Keratinocyte (primary cell): ENCODE measurements around the gene ACAA1. TPM values are rescaled to one million over a fixed set of nuclear protein-coding genes. Genes with fewer than 3 reads are reported as not detected.

Experiments used
- DNase-seq: peaks from one replicate; pipeline ENCODE4 v3.0.0-alpha.2; 2011; ENCODE audit warnings: low read depth, missing footprints, low spot score
- FAIRE-seq: peaks from 2 replicates; lab custom pipeline; 2011; peaks lifted over from hg19 to GRCh38; lab: Jason Lieb, UNC
- H2AFZ ChIP-seq: 2 replicates; pipeline ENCODE4 v1.6.0; 2012; ENCODE audit warnings: low read length, control low read depth, inconsistent platforms; ENCODE audit not compliant: control insufficient read depth
- H3K27ac ChIP-seq: 2 replicates; pipeline ENCODE4 v1.5.1; 2011; ENCODE audit warnings: low read length; ENCODE audit not compliant: control insufficient read depth, insufficient read depth
- H3K27me3 ChIP-seq: 3 replicates; pipeline ENCODE4 v1.6.0; 2011; ENCODE audit warnings: low read length; ENCODE audit not compliant: control insufficient read depth, insufficient read depth; ENCODE audit errors: extremely low read depth
- H3K36me3 ChIP-seq, 2 experiments: 2 replicates in 1 of 2; 3 replicates in 1 of 2; pipeline ENCODE4 v1.5.1; 2011; ENCODE audit warnings: low read length in 2 of 2, mild to moderate bottlenecking in 1 of 2; ENCODE audit not compliant: control insufficient read depth in 2 of 2, insufficient read depth in 2 of 2; ENCODE audit errors: extremely low read depth in 1 of 2
- H3K4me1 ChIP-seq: 3 replicates; pipeline ENCODE4 v1.5.1; 2011; ENCODE audit warnings: low read length; ENCODE audit not compliant: control insufficient read depth, insufficient read depth; ENCODE audit errors: extremely low read depth
- H3K4me2 ChIP-seq: 3 replicates; pipeline ENCODE4 v1.6.0; 2011; ENCODE audit warnings: low read depth, low read length; ENCODE audit not compliant: control insufficient read depth, insufficient read depth; ENCODE audit errors: extremely low read depth
- H3K4me3 ChIP-seq, 3 experiments: fragments of 200-600 bp in 1 of 3; sonication (generic) in 1 of 3; 2 replicates in 2 of 3; 3 replicates in 1 of 3; pipeline ENCODE4 v1.5.1; 2011 to 2016; ENCODE audit warnings: low read length in 3 of 3, mild to moderate bottlenecking in 3 of 3, control low read depth in 2 of 3, inconsistent platforms in 1 of 3, low read depth in 1 of 3, mixed read lengths in 1 of 3, mixed run types in 1 of 3, moderate library complexity in 1 of 3; ENCODE audit not compliant: control insufficient read depth in 2 of 3, insufficient read depth in 2 of 3; ENCODE audit errors: extremely low read depth in 1 of 3
- H3K79me2 ChIP-seq: 2 replicates; pipeline ENCODE4 v1.6.0; 2012; ENCODE audit warnings: low read length; ENCODE audit not compliant: control insufficient read depth, insufficient read depth
- H3K9ac ChIP-seq: 3 replicates; pipeline ENCODE4 v1.6.0; 2011; ENCODE audit warnings: low read length; ENCODE audit not compliant: control insufficient read depth, insufficient read depth; ENCODE audit errors: extremely low read depth
- H3K9me1 ChIP-seq: 3 replicates; pipeline ENCODE4 v1.6.0; 2011; ENCODE audit warnings: low read length; ENCODE audit not compliant: control insufficient read depth, insufficient read depth; ENCODE audit errors: extremely low read depth
- H3K9me3 ChIP-seq: 2 replicates; pipeline ENCODE4 v1.5.1; 2012; ENCODE audit warnings: low read depth, low read length; ENCODE audit not compliant: control insufficient read depth
- H4K20me1 ChIP-seq: 3 replicates; pipeline ENCODE4 v1.6.0; 2011; ENCODE audit warnings: low read length; ENCODE audit not compliant: control insufficient read depth, insufficient read depth; ENCODE audit errors: extremely low read depth
- CTCF ChIP-seq, 3 experiments: IDR thresholded peaks in 1 of 3; conservative IDR thresholded peaks in 1 of 3; optimal IDR thresholded peaks in 1 of 3; 2 replicates in 2 of 3; 3 replicates in 1 of 3; pipeline versions ENCODE3 to v1.5.1; 2011; ENCODE audit warnings: low read length in 3 of 3, mild to moderate bottlenecking in 3 of 3, moderate library complexity in 2 of 3, control low read depth in 1 of 3, inconsistent platforms in 1 of 3; ENCODE audit not compliant: insufficient read depth in 2 of 3; ENCODE audit errors: extremely low read depth in 1 of 3
- EZH2 ChIP-seq: IDR thresholded peaks from one replicate; pipeline ENCODE4 v1.6.1; 2012; ENCODE audit warnings: inconsistent platforms, mild to moderate bottlenecking, low read length, moderate library complexity
- dilution Hi-C: fragments of 300-500 bp; cut with MboI; formaldehyde crosslinking; loops from one replicate; pipeline ENCODE4 v1.7.0; 2020; ENCODE audit warnings: low sequenced_read_pairs; ENCODE audit not compliant: extremely low pct_ligation_motif_present
- polyA plus RNA-seq, 5 experiments: library from polyadenylated mRNA; depleted of rRNA in 3 of 5; stranded (reverse) in 3 of 5; stranded (forward) in 1 of 5; unstranded in 1 of 5; fragments of >200 nt; gene quantifications; 1 replicate in 1 of 5; 2 replicates in 3 of 5; 3 replicates in 1 of 5; pipeline versions ENCODE4 v1.2.1 to v1.2.3, GENCODE V29; 2011 to 2012; ENCODE audit warnings: missing spikeins in 2 of 5, low read depth in 1 of 5, low replicate concordance in 1 of 5

ACAA1 gene
- polyA plus RNA-seq, 1 donor (not counting 4 experiments of a cell fraction or from before 2014, with no cell fraction given): 85.3 TPM

DNA sequence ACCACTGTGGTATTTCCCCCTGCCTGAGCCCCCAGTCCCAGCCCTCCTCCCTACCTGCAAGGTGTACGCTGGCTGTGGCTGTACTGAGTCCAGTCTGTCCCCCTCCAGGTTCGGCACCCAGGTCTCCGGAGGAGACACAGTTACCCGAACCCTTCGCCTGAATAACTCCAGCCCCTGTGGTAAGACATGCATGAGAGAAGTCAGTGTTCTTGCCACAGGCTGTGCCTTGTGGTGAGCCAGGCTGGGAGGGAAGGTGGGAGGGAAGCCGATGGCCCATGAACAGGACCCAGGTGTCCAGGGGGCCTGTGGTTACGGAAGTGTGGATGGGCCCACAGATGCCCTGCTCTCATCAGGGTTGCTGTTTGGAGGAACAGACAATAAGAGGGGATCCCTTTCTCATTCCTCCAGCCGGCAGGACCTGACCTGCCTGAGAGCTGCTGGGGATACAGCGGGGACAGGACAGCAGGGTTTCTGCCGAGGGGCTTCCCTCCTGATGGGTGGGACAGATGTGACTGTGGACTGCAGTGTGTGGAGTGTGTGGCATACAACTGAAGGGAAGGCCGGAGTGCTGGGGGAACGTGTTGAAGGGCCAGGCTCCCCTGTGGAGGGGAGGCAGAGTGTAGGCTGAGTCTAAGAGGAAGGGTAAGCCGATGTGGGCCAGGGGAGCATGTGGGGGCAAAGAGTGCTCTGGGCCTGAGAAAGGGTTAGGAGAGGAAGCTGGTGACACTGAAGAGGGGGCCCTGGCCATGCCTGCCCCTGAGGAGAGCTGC lies 21.9 kb downstream of the ACAA1 start:
- dilution Hi-C loops: no loop called here
- no peaks in the 10 kb centered on the region for H3K4me1 ChIP-seq
- no peak overlapping the region for H3K9ac ChIP-seq
- TF ChIP-seq EZH2 (no peak), CTCF (optimal IDR thresholded peaks at IDR 0.05 in 1 of 3, IDR thresholded peaks at IDR 0.05 in 1 of 3, conservative IDR thresholded peaks at IDR 0.05 in 1 of 3; ENCODE audit: extremely low read depth in 1 of 3, insufficient read depth in 2 of 3, low read length in 3 of 3) (no peak)
- H3K27me3 ChIP-seq: no peaks in the 10 kb centered on the region
- H3K9me1 ChIP-seq: no peaks in the 10 kb centered on the region
- H3K79me2 ChIP-seq: no peaks in the 10 kb centered on the region
- FAIRE-seq: no peak
- H3K36me3 ChIP-seq: no peaks in the 10 kb centered on the region
- H4K20me1 ChIP-seq: no peaks in the 10 kb centered on the region
- no peak overlapping the region for H3K4me3 ChIP-seq
- H3K9me3 ChIP-seq: no peaks in the 10 kb centered on the region
- no peak overlapping the region for H2AFZ ChIP-seq
- H3K4me2 ChIP-seq: no peak overlapping the region
- H3K27ac ChIP-seq: no peak overlapping the region
- no peak for DNase-seq

DNA sequence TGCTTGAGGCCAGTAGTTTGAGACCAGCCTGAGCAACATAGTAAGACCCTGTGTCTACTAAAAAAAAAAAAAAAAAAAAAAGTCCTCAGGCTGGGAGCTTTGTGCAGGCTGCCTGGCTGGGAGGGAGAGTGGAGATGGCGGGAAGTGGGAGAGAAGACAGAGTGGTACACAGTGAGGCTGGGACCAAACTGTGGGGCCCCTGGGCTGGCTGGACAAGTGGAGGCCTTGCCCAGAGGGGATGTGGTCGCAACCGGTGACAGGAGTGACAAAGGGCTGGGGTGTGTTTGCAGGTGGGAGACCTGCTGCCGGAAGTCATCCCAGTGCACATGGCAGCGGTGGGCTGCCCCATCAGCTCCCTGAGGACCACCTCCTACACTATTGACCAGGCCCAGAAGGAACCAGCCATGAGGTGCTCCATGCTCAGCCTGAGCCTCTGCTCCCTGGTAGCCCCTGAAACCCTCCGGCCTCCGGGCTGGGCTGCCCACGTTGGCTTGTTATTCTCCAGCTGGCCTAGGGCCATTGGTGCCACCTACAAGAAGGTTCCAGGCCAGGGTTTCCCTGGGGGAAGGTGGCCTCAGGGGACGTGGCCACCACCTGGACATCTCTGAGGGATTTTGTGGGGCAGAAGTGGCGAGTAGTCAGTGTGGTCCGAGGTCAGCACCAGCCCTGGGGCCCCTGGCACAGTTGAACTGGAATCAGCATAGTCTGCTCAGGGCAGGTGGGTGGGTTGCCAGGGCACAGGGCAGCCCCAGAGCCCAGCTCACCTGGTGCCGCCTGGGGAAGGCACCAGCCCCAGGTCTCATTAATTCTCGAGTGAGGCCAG lies 22.7 kb downstream of the ACAA1 start:
- H3K4me1 ChIP-seq: no peaks in the 10 kb centered on the region
- no peak overlapping the region for H3K27ac ChIP-seq
- H3K79me2 ChIP-seq: no peaks in the 10 kb centered on the region
- no peak for FAIRE-seq
- H3K4me3 ChIP-seq: no peak overlapping the region
- no peak overlapping the region for H2AFZ ChIP-seq
- DNase-seq: no peak
- no peak overlapping the region for H3K4me2 ChIP-seq
- H3K27me3 ChIP-seq: no peaks in the 10 kb centered on the region
- no peaks in the 10 kb centered on the region for H3K9me1 ChIP-seq
- H3K9me3 ChIP-seq: no peaks in the 10 kb centered on the region
- no peaks in the 10 kb centered on the region for H4K20me1 ChIP-seq
- TF ChIP-seq EZH2: no peak
- TF ChIP-seq CTCF (optimal IDR thresholded peaks at IDR 0.05 in 1 of 3, IDR thresholded peaks at IDR 0.05 in 1 of 3, conservative IDR thresholded peaks at IDR 0.05 in 1 of 3; ENCODE audit: extremely low read depth in 1 of 3, insufficient read depth in 2 of 3, low read length in 3 of 3): no peak
- no peaks in the 10 kb centered on the region for H3K36me3 ChIP-seq
- H3K9ac ChIP-seq: no peak overlapping the region
- dilution Hi-C loops: no loop called here
